H1 (cell line): Measurements from ENCODE around the gene NSMCE3. TPM values are rescaled to one million over a fixed set of nuclear protein-coding genes. Genes with fewer than 3 reads are reported as not detected.

Source experiments
- polyA plus RNA-seq, 7 experiments: library from polyadenylated mRNA; depleted of rRNA in 3 of 7; stranded (reverse) in 5 of 7; unstranded in 2 of 7; fragments of >200 nt in 5 of 7; fragments of 200-250 nt in 2 of 7; gene quantifications; 1 replicate in 5 of 7; 2 replicates in 1 of 7; 4 replicates in 1 of 7; pipeline versions ENCODE4 v1.2.1 to v1.2.3, GENCODE V29; 2011 to 2013; ENCODE audit warnings: missing spikeins in 2 of 7, mixed read lengths in 2 of 7
- total RNA-seq: library from RNA; stranded (reverse); fragmentation: NEBNext Ultra II Directional; extraction: Animal tissue kit (Norgen Biotek cat#: 25700); gene quantifications from 2 replicates; pipeline ENCODE4 v1.2.1, GENCODE V29; 2021
- TF ChIP-seq, protein P1 (sequence below): fragments of 300-600 bp; sonication (generic); IDR thresholded peaks from 2 replicates; pipeline ENCODE4 v1.7.1; 2012; ENCODE audit warnings: low read length, moderate library complexity, mild to moderate bottlenecking, inconsistent platforms; ENCODE audit not compliant: insufficient replicate concordance

Gene NSMCE3
- total and polyA plus RNA-seq, 2 of the 8 experiments (the other 6 are each of a cell fraction or from before 2014, with no cell fraction given) = 4.3 to 6.7 TPM

DNA sequence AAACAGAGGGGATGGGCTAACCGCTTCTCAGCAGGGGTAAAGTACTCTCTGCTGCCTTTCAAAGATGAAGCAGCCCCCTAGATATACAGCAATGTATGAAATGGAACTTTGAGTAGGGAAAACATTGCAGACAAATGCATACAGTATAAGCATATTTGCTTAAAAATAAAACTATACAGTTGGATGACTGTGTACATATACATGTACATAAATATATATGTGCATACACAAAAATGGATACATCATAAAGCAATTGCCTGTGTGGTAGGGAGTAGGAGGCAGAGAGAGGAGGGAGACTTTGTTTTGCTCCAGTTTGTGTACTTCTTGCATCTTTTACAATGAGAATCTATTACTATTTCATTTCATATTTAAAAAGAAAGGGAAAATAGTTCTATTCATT, 28.4 kb downstream of the NSMCE3 start (continued):
- TF ChIP-seq, protein P1, sequence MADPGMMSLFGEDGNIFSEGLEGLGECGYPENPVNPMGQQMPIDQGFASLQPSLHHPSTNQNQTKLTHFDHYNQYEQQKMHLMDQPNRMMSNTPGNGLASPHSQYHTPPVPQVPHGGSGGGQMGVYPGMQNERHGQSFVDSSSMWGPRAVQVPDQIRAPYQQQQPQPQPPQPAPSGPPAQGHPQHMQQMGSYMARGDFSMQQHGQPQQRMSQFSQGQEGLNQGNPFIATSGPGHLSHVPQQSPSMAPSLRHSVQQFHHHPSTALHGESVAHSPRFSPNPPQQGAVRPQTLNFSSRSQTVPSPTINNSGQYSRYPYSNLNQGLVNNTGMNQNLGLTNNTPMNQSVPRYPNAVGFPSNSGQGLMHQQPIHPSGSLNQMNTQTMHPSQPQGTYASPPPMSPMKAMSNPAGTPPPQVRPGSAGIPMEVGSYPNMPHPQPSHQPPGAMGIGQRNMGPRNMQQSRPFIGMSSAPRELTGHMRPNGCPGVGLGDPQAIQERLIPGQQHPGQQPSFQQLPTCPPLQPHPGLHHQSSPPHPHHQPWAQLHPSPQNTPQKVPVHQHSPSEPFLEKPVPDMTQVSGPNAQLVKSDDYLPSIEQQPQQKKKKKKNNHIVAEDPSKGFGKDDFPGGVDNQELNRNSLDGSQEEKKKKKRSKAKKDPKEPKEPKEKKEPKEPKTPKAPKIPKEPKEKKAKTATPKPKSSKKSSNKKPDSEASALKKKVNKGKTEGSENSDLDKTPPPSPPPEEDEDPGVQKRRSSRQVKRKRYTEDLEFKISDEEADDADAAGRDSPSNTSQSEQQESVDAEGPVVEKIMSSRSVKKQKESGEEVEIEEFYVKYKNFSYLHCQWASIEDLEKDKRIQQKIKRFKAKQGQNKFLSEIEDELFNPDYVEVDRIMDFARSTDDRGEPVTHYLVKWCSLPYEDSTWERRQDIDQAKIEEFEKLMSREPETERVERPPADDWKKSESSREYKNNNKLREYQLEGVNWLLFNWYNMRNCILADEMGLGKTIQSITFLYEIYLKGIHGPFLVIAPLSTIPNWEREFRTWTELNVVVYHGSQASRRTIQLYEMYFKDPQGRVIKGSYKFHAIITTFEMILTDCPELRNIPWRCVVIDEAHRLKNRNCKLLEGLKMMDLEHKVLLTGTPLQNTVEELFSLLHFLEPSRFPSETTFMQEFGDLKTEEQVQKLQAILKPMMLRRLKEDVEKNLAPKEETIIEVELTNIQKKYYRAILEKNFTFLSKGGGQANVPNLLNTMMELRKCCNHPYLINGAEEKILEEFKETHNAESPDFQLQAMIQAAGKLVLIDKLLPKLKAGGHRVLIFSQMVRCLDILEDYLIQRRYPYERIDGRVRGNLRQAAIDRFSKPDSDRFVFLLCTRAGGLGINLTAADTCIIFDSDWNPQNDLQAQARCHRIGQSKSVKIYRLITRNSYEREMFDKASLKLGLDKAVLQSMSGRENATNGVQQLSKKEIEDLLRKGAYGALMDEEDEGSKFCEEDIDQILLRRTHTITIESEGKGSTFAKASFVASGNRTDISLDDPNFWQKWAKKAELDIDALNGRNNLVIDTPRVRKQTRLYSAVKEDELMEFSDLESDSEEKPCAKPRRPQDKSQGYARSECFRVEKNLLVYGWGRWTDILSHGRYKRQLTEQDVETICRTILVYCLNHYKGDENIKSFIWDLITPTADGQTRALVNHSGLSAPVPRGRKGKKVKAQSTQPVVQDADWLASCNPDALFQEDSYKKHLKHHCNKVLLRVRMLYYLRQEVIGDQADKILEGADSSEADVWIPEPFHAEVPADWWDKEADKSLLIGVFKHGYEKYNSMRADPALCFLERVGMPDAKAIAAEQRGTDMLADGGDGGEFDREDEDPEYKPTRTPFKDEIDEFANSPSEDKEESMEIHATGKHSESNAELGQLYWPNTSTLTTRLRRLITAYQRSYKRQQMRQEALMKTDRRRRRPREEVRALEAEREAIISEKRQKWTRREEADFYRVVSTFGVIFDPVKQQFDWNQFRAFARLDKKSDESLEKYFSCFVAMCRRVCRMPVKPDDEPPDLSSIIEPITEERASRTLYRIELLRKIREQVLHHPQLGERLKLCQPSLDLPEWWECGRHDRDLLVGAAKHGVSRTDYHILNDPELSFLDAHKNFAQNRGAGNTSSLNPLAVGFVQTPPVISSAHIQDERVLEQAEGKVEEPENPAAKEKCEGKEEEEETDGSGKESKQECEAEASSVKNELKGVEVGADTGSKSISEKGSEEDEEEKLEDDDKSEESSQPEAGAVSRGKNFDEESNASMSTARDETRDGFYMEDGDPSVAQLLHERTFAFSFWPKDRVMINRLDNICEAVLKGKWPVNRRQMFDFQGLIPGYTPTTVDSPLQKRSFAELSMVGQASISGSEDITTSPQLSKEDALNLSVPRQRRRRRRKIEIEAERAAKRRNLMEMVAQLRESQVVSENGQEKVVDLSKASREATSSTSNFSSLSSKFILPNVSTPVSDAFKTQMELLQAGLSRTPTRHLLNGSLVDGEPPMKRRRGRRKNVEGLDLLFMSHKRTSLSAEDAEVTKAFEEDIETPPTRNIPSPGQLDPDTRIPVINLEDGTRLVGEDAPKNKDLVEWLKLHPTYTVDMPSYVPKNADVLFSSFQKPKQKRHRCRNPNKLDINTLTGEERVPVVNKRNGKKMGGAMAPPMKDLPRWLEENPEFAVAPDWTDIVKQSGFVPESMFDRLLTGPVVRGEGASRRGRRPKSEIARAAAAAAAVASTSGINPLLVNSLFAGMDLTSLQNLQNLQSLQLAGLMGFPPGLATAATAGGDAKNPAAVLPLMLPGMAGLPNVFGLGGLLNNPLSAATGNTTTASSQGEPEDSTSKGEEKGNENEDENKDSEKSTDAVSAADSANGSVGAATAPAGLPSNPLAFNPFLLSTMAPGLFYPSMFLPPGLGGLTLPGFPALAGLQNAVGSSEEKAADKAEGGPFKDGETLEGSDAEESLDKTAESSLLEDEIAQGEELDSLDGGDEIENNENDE = no peak
